ENCODE data around the gene ETNK2. TPM values are rescaled to one million over a fixed set of nuclear protein-coding genes. Genes with fewer than 3 reads are reported as not detected.
A peak's percentile ranks its signal among the peaks of the same experiment; 100 is the strongest.

ETNK2 gene
- total RNA-seq, 4 donors from 2014 or later: 6.7 to 54.4 (median 25.0) TPM

DNA sequence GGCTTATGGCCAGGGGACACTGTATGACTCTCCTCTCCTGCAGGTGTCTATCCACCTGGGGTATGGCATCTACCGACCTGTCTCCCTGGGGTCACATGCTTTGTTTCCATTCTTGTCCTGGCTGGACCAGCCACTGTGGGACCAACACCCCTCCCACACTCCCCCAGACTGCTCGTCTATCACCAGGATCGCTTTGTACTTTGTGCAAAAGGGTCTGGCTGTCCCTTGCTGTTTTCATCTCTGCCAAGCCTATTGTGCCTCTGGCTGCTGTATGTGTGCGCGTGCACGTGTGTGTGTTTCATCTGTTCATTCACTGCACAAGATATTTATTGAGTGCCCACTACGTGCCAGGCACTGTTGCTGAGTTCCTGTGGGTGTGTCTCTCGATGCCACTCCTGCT lies 25.5 kb downstream of the ETNK2 start:
- no peak for DNase-seq
- Histone ChIP-seq H3K9me3 (no peaks in the 10 kb centered on the region), H3K27me3 (no peaks in the 10 kb centered on the region), H3K4me3 (no peak overlapping the region), H3K4me1 (peaks cover 28 to 61% (median 35%) of the 10 kb centered on the region in 3 donors), H3K27ac (peak overlapping the region in 1 of 4 donors; percentile 79), H3K36me3 (peaks cover 0 to 57% (median 18%) of the 10 kb centered on the region in 3 donors)
- 52 to 67% methylated on average over 8 of the region's 8 CpGs for WGBS, 2 donors
- TF ChIP-seq, protein P1, sequence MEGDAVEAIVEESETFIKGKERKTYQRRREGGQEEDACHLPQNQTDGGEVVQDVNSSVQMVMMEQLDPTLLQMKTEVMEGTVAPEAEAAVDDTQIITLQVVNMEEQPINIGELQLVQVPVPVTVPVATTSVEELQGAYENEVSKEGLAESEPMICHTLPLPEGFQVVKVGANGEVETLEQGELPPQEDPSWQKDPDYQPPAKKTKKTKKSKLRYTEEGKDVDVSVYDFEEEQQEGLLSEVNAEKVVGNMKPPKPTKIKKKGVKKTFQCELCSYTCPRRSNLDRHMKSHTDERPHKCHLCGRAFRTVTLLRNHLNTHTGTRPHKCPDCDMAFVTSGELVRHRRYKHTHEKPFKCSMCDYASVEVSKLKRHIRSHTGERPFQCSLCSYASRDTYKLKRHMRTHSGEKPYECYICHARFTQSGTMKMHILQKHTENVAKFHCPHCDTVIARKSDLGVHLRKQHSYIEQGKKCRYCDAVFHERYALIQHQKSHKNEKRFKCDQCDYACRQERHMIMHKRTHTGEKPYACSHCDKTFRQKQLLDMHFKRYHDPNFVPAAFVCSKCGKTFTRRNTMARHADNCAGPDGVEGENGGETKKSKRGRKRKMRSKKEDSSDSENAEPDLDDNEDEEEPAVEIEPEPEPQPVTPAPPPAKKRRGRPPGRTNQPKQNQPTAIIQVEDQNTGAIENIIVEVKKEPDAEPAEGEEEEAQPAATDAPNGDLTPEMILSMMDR (IDR thresholded peaks at IDR 0.05): no peak
- intact Hi-C loops (cut with DNase I): no loop called here

DNA sequence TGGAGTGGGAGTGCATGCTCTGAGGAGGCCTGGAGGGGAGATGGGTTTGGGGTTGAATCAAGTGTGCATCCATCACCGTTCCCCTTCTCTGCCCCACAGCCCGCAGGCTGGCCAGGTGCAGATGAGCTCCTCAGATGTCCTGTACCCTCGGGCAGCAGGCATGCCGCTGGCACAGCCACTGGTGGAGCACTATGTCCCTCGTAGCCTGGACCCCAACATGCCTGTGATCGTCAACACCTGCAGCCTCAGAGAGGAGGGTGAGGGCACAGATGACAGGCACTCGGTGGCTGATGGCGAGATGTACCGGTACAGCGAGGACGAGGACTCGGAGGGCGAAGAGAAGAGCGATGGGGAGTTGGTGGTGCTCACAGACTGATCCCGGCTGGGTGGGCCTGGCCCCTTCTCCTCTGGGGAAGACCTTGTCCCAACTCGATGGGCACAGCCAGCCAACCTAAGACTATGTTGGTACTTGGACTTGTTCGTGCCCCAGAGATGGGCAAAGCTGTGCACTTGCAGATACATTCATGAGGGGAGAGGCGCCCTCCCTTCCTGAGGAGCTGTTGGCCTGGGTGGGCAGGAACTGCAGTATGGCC lies 26.0 kb downstream of the ETNK2 start:
- H3K4me3 ChIP-seq: no peak overlapping the region
- TF ChIP-seq, protein P1 (IDR thresholded peaks at IDR 0.05): no peak
- no peak for TF ChIP-seq POLR2A (IDR thresholded peaks at IDR 0.05)
- intact Hi-C loops (cut with DNase I): no loop called here
- no peak overlapping the region for H3K27ac ChIP-seq
- H3K4me1 ChIP-seq: peaks cover 23 to 55% (median 30%) of the 10 kb centered on the region in 3 donors
- peaks cover 0 to 63% (median 18%) of the 10 kb centered on the region in 3 donors for H3K36me3 ChIP-seq
- H3K9me3 ChIP-seq: no peaks in the 10 kb centered on the region
- 80 to 91% methylated on average over 3 to 15 of the region's 18 CpGs for WGBS, 2 donors
- no peak for DNase-seq
- no peaks in the 10 kb centered on the region for H3K27me3 ChIP-seq

DNA sequence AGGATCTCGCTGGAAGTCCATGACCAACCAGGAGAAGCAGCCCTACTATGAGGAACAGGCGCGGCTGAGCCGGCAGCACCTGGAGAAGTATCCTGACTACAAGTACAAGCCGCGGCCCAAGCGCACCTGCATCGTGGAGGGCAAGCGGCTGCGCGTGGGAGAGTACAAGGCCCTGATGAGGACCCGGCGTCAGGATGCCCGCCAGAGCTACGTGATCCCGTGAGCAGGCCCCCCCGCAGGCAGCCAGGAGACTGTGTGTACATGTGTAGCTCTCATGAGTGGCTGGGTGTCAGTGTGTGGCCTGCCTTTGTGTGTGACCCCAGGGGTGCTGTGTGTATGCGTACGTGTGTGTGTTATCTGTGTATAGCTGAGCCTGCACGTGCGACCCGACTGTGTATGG lies 27.2 kb downstream of the ETNK2 start:
- Histone ChIP-seq H3K27ac (no peak overlapping the region), H3K9me3 (no peaks in the 10 kb centered on the region), H3K4me1 (peaks cover 11 to 43% (median 20%) of the 10 kb centered on the region in 3 donors), H3K36me3 (peaks cover 6 to 75% (median 18%) of the 10 kb centered on the region in 3 donors), H3K4me3 (no peak overlapping the region), H3K27me3 (no peaks in the 10 kb centered on the region)
- no peak for TF ChIP-seq POLR2A (IDR thresholded peaks at IDR 0.05)
- TF ChIP-seq, protein P1 (IDR thresholded peaks at IDR 0.05): no peak
- DNase-seq: no peak
- intact Hi-C loops (cut with DNase I): loop anchor here (5.0 kb wide), 2 partner anchors 57 to 252 kb away; no protein-coding TSS in a partner anchor
- 87 to 93% methylated on average over 3 to 18 of the region's 22 CpGs for WGBS, 2 donors

DNA sequence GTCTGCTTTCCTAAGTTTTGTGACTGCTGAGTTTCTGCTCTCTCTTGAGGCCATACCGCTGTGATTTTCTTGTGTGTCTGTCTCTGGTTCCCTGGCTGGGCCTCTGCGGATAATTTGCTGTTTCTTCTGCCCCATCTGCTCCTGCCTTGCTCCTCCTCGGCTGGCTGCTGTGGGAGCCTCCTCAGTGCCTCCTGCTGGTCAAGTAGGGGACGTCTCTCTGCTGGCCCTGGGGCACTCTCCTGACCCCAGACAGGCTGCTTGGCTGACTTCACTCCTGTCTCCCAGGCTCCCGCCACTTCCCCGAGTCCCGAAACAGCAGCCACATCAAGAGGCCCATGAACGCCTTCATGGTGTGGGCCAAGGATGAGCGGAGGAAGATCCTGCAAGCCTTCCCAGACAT lies 28.5 kb downstream of the ETNK2 start:
- Histone ChIP-seq H3K27me3 (no peaks in the 10 kb centered on the region), H3K4me3 (no peak overlapping the region), H3K36me3 (peaks cover 6 to 88% (median 18%) of the 10 kb centered on the region in 3 donors), H3K27ac (no peak overlapping the region), H3K4me1 (peaks cover 0 to 30% (median 9%) of the 10 kb centered on the region in 3 donors), H3K9me3 (no peaks in the 10 kb centered on the region)
- no peak for DNase-seq
- intact Hi-C loops (cut with DNase I): loop anchor here (5.0 kb wide), 2 partner anchors 56 to 251 kb away; no protein-coding TSS in a partner anchor
- TF ChIP-seq, protein P1 (IDR thresholded peaks at IDR 0.05): peak in 2 of 6 experiments; percentile 26 to 49
- no peak for TF ChIP-seq POLR2A (IDR thresholded peaks at IDR 0.05)
- 71 to 80% methylated on average over 5 of the region's 9 CpGs for WGBS, 2 donors

DNA sequence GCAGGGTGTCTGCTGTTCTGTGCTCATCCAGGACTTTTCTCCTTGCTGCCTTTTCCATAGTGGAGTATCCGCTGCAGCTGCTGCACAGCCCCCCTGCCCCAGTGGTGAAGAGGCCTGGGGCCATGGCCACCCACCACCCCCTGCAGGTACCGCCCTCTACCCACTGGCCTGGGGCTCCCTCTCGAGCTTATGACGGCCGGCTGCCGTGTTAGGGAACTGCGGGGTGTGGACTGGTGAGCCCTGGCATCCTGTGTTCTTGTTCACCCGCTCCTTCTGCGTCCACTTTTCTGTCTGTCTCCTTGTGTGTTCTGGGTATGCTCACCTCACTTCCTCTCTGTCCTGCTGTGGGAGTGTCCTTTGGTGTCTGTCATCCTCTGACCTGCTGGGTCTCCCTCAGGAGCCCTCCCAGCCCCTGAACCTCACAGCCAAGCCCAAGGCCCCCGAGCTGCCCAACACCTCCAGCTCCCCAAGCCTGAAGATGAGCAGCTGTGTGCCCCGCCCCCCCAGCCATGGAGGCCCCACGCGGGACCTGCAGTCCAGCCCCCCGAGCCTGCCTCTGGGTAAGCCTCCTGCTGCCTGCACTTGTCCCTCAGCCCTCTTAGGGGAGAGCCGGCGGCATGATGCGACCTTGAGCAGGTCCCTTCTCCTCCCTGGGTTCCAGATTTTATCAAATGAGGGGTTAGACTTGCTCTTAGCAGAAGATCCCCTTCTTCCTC lies 29.8 kb downstream of the ETNK2 start:
- no peaks in the 10 kb centered on the region for H3K9me3 ChIP-seq
- intact Hi-C loops (cut with DNase I): loop anchor here (5.0 kb wide), 2 partner anchors 55 to 250 kb away; no protein-coding TSS in a partner anchor
- WGBS, 2 donors: 84 to 88% methylated on average over 11 to 13 of the region's 17 CpGs
- H3K36me3 ChIP-seq: peaks cover 6 to 100% (median 18%) of the 10 kb centered on the region in 3 donors
- TF ChIP-seq POLR2A (IDR thresholded peaks at IDR 0.05): no peak
- TF ChIP-seq, protein P1 (IDR thresholded peaks at IDR 0.05): no peak
- no peak for DNase-seq
- no peak overlapping the region for H3K4me3 ChIP-seq
- peaks cover 0 to 20% (median 5%) of the 10 kb centered on the region in 3 donors for H3K4me1 ChIP-seq
- H3K27me3 ChIP-seq: no peaks in the 10 kb centered on the region
- H3K27ac ChIP-seq: no peak overlapping the region
